A204.1 (cell line): Measurements from ENCODE around the gene TUB.

Experiments
- FAIRE-seq: peaks from 2 replicates; lab custom pipeline; 2012; peaks lifted over from hg19 to GRCh38; lab: Jason Lieb, UNC

TUB gene

DNA sequence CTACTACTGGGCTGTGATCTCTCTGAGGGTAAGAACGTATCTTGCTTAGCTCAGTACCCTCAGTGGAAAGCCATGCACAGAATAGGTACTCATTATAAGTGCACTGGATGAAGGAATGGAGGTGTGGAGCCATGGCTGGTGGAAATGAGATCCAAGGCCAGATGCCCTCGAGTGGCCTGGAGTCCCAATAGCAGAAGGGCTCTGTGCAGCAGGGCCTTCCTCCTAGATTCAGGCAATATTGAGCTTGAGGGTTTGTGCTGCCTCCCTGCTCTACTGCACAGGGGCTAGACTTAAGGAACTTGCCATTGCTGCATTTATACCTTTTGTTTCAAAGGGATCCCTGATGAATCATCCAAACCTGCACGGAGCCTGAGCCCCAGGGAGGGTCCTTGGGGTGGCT, 33.6 kb upstream of the TUB start:
- FAIRE-seq = no peak

DNA sequence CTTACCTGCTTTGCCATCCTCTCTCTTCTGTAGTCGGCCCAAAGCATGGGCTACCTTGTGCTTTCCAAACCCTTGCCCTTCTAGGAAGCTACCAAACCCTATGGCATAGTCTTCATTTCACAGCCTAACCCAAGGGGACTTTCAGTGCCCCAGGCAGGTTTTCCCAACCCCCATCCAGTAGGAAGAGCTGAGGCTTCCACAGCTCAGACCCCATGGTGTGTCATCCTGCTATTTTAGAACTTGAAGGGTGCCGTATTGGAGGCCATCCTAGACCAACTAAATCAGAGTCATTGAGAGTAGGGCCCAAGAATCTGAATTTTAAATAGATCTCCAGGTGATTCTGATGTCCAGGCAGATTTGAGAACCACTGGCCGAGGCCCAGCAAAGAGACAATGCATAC, 31.9 kb upstream of the TUB start:
- no peak for FAIRE-seq

- no peak for FAIRE-seq
Measured at GRCh38 chr11:8055091-8055835, 25.7 kb upstream of the TUB start.

DNA sequence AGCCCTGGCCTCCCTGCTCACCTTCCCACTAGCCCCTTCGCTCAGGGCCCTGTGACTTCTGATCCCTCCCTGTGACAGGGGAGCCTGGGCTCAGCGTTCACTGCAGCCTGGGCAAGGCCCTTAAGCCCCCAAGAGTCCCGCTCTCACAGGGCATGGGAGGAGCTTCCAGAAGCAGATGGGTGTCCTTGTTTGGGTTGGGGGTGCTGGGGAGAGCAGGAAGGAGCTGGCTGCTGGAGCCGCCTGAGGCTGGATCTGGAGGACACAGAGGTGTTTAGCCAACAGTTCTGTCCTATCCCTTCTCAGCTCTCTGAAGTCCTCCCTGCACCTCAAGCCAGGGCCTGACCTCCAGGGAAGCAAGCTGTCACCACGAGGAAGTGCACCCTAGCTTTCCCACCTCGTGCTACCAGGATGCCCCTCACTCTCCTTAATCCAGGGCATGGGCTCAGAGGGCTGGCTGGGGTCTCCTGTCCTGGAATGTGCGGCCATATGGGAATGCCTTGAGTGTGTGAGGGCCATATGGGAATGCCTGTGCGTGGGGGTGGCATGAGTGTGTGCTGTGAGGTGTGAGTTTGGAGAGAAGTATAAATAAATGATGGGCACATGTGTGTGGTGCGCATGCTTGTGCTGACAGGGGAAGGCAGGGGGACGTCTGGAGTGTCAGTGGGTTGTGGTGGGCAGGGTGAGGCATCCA, 25.0 kb upstream of the TUB start:
- no peak for FAIRE-seq

- FAIRE-seq = no peak
Measured at GRCh38 chr11:8056810-8057463, 24.1 kb upstream of the TUB start.

GRCh38 chr11:8058216-8058615, 22.8 kb upstream of the TUB start:
- FAIRE-seq = no peak

- no peak for FAIRE-seq
Measured at GRCh38 chr11:8059030-8059429, 22.0 kb upstream of the TUB start.

GRCh38 chr11:8059571-8060011, 21.4 kb upstream of the TUB start:
- no peak for FAIRE-seq

DNA sequence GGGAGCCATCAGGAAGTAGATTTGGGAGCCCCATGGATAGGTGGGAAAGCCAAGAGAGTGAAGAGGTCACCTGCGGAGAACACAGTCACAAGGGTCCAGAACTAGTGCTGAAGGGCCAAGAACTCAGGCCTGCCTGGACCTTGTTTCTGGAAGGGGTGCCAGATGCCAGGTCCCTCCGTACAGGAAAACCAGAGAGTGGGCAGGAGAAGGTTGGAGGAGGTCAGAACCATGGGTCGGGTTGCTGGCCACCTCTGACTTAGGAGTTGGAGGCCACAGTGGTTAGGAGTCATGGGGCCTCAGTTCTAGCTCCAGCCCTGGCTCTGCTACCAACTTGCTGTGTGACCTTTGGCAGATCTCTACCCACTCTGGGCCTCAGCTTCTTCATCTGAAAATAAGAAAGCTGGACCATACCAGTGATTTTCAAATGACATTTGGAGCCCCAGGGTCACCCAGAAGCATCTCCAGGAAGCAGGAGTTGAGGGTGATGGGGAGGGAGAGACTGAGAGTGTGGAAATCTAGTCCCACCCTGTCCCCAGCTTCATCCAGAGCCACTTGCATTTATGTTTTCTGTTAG, 20.8 kb upstream of the TUB start:
- no peak for FAIRE-seq

GRCh38 chr11:8060801-8061554, 20.0 kb upstream of the TUB start:
- no peak for FAIRE-seq

DNA sequence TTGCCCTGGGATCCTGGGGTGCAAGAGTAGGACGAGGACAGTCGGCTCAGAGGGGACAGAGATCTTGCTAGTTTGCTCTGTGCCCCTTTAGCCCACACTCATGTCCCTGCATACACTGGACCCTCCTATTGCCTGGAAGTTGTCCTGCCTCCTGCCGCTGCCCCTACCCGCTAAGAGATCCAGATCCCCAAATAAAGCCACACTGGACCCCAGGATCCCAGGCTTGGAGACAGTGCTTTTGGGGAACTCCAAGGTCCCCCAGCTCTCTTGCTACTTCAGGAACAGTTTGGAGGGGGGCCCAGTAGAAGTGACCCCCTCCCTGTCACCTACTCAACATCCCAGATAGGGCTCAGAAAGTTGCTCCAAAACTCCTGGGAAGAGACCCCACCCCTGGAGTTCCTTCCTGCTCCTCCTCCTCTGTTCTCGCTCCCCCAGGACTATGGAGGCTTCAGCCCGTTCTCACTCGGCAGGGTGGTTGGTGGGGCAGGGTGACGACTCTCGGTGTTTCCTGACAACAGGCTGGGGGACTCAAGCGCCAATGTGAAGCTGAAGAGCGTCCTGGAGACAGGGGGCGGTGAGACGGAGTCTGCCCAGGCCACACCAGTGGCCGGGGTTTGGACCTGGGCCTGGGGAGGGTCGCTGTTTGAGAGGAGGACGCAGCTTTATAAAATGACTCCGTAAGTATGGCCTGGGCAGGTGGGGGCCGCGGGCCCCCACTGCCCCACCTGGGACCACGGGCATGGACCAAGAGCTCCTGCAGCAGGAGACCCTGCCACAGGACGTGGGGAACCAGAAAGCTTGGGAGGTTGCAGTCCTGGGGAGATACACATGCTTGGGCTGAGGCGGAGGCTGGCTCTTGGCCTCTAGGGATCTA, 19.2 kb upstream of the TUB start:
- FAIRE-seq = no peak

DNA sequence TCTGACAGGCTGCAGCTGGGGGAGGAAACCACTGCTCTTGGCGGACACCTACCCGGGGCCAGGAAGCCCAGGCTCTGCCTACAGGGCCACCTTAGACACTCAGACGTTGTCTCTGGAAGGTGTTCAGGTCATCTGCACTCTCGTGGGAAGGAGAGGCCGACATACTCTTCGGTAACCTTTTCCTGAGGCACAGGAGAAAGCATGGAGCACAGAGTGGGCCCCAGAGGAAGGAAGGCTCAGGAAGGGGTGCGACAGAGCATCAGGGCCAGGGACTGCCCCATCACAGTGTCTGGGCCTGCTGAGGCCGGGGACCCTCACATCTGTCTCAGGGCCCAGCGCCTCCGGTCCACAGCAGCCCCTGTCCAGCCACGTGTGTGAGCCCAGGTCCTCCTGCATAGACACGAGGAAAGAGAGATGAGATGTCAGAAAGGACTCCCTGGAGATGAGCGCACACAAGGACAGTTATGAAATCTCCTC, 18.2 kb upstream of the TUB start:
- FAIRE-seq = no peak

- FAIRE-seq = no peak
Measured at GRCh38 chr11:8063324-8063723, 17.7 kb upstream of the TUB start.

- FAIRE-seq = no peak
Measured at GRCh38 chr11:8065031-8065430, 16.0 kb upstream of the TUB start.

GRCh38 chr11:8066036-8066910, 14.7 kb upstream of the TUB start:
- no peak for FAIRE-seq

GRCh38 chr11:8066911-8067455, 14.0 kb upstream of the TUB start:
- FAIRE-seq = no peak

- no peak for FAIRE-seq
Measured at GRCh38 chr11:8067567-8067928, 13.5 kb upstream of the TUB start.

DNA sequence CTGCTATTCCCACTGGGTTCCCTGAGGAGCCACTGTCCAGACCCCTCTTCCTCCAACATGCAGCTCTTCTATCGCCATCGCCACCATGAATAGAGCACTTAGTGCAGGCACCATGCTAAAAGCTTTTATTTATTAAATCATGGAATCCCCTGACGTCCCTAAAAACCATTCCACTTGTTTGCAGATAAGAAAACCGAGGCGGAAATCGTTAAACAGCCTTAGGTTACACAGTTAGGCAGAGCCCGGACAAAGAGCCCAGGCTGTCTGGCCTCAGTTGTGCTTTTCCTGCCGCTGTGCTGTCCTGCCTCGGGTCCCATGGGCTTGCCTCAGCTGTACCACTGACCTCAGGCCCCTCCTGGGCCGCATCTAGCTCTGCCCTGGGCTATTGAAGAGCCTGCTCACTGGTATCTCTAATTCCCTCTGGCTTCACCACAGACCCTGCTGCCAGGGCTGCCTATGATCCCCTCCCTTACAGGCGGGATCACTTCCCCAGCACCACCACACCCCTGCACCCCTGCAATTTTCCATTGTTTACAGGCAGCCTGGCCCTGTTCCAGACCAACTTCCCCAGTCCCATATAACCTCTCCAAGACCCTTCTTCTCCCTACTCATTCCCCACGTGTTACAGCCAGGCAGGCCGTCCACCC, 13.0 kb upstream of the TUB start:
- FAIRE-seq = no peak

- FAIRE-seq = no peak
Measured at GRCh38 chr11:8068605-8069221, 12.3 kb upstream of the TUB start.
